Karpas-422 (cell line): Measurements from ENCODE around the gene UGT1A3. TPM values are rescaled to one million over a fixed set of nuclear protein-coding genes. Genes with fewer than 3 reads are reported as not detected.
A peak's percentile ranks its signal among the peaks of the same experiment; 100 is the strongest.

Source experiments
- DNase-seq: peaks from one replicate; pipeline ENCODE4 v3.0.0-alpha.2; 2015
- H2AFZ ChIP-seq: fragments of 200-600 bp; sonication (generic); 2 replicates; pipeline ENCODE4 v1.6.1; 2014; ENCODE audit warnings: antibody characterized with exemption, low read length, mixed read lengths
- H3K27ac ChIP-seq: fragments of 200-600 bp; sonication (generic); 2 replicates; pipeline ENCODE4 v1.5.1; 2014; ENCODE audit warnings: mild to moderate bottlenecking, low read length, moderate library complexity
- H3K27me3 ChIP-seq: fragments of 200-600 bp; sonication (generic); 2 replicates; pipeline ENCODE4 v1.6.1; 2014; ENCODE audit warnings: low read length, mixed read lengths
- H3K36me3 ChIP-seq: fragments of 200-600 bp; sonication (generic); 2 replicates; pipeline ENCODE4 v1.6.1; 2014; ENCODE audit warnings: low read length, mixed read lengths; ENCODE audit not compliant: insufficient read depth
- H3K4me1 ChIP-seq: fragments of 200-600 bp; sonication (generic); 2 replicates; pipeline ENCODE4 v1.6.1; 2014; ENCODE audit warnings: mild to moderate bottlenecking, low read length, mixed read lengths
- H3K4me2 ChIP-seq: fragments of 200-600 bp; sonication (generic); 2 replicates; pipeline ENCODE4 v1.6.1; 2014; ENCODE audit warnings: low read length, low read depth, mild to moderate bottlenecking; ENCODE audit not compliant: poor library complexity, severe bottlenecking
- H3K4me3 ChIP-seq: fragments of 200-600 bp; sonication (generic); 2 replicates; pipeline ENCODE4 v1.5.1; 2014; ENCODE audit warnings: mild to moderate bottlenecking, antibody characterized with exemption, low read length, mixed read lengths
- H3K79me2 ChIP-seq: fragments of 200-600 bp; sonication (generic); 2 replicates; pipeline ENCODE4 v1.6.1; 2014; ENCODE audit warnings: mild to moderate bottlenecking, low read length, mixed read lengths
- H3K9ac ChIP-seq: fragments of 200-600 bp; sonication (generic); 2 replicates; pipeline ENCODE4 v1.6.0; 2014; ENCODE audit warnings: low read length
- H3K9me2 ChIP-seq: fragments of 200-600 bp; sonication (generic), shearing (Covaris generic); replicated peaks from 2 replicates; pipeline ENCODE4 v1.6.0; 2014; ENCODE audit warnings: mild to moderate bottlenecking, low read length, moderate library complexity; ENCODE audit not compliant: insufficient read depth
- H3K9me3 ChIP-seq: fragments of 300-700, 200-600 bp; sonication (generic); 2 replicates; pipeline ENCODE4 v1.6.1; 2014; ENCODE audit warnings: low read length, mixed read lengths
- H4K20me1 ChIP-seq: fragments of 200-600 bp; sonication (generic); 2 replicates; pipeline ENCODE4 v1.6.1; 2014; ENCODE audit warnings: mild to moderate bottlenecking, antibody characterized with exemption, low read length, low read depth; ENCODE audit not compliant: insufficient read depth
- total RNA-seq: library from RNA; depleted of rRNA; stranded (reverse); fragments of >200 nt; shearing (Covaris generic); gene quantifications from 2 replicates; pipeline ENCODE4 v1.2.3, GENCODE V29; 2014; ENCODE audit warnings: low replicate concordance

The UGT1A3 gene
- total RNA-seq, 1 experiment from 2014 or later = not detected

DNA sequence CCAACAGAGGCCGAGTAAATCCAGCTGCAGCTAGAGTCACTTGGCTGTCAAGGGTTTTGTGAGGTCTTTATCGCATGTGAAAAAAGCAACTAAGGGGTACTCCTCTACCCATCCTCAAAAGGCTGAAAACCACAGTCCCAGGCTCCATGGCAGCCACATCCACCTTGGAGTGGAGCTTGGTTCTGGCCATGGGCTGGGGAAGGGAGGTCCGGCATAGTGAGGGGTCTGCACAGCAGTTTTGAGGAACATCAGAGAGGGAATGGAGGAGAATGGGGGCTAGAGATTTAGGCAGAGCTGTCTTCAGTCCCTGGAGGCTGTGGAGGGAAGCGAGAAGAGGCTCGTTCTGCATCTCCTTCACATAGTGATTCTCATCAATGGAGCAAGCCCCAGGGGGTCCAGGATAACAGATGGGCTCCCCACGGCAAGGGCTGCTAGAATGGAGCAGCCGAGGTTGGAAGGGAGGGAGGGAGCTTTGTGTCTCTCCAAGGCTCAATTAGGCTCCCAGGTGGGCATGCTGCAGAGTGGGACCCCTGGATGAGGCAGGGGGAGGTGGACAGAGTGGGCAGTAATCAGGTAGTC, 70.3 kb downstream of the UGT1A3 start:
- Histone ChIP-seq H3K9me3 (no peaks in the 10 kb centered on the region), H3K36me3 (no peaks in the 10 kb centered on the region), H3K4me1 (peaks cover 26% of the 10 kb centered on the region), H2AFZ (no peak overlapping the region), H3K9me2 (no peaks in the 10 kb centered on the region), H4K20me1 (no peaks in the 10 kb centered on the region), H3K9ac (no peak overlapping the region), H3K79me2 (no peaks in the 10 kb centered on the region), H3K4me3 (no peak overlapping the region), H3K27me3 (no peaks in the 10 kb centered on the region), H3K27ac (no peak overlapping the region), H3K4me2 (no peak overlapping the region)
- no peak for DNase-seq

- Histone ChIP-seq H3K27me3 (no peaks in the 10 kb centered on the region), H3K9me2 (no peaks in the 10 kb centered on the region), H3K27ac (no peak overlapping the region), H2AFZ (no peak overlapping the region), H4K20me1 (no peaks in the 10 kb centered on the region), H3K79me2 (no peaks in the 10 kb centered on the region), H3K4me3 (no peak overlapping the region), H3K4me1 (peaks cover 26% of the 10 kb centered on the region), H3K36me3 (no peaks in the 10 kb centered on the region), H3K4me2 (no peak overlapping the region), H3K9ac (no peak overlapping the region), H3K9me3 (no peaks in the 10 kb centered on the region)
- no peak for DNase-seq
These were observed 70.9 kb downstream of the UGT1A3 start for GRCh38 chr2:233799716-233800115.

DNA sequence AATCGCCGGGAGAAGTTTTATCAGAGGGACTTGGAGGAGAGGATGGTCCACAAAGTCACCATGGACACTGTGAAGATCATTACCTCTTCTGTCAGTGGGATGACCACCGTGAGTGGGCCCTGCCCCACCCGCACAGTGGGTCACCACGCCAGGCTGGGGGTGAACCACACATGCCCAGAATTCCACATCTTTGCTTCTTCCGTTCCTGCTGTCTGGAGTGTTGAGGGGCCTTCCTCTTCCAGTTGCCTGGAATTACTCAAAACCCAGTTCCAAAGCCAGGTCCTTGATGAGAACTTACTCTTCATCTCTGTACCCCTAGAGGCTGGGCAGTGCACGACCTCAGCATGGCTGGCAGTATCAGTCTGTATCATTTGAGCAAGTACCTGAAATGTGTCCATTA, 71.4 kb downstream of the UGT1A3 start:
- Histone ChIP-seq H3K4me1 (peaks cover 31% of the 10 kb centered on the region), H3K27me3 (no peaks in the 10 kb centered on the region), H3K36me3 (no peaks in the 10 kb centered on the region), H3K9ac (no peak overlapping the region), H3K9me3 (no peaks in the 10 kb centered on the region), H3K79me2 (no peaks in the 10 kb centered on the region), H2AFZ (no peak overlapping the region), H3K27ac (no peak overlapping the region), H4K20me1 (no peaks in the 10 kb centered on the region), H3K9me2 (no peaks in the 10 kb centered on the region), H3K4me3 (no peak overlapping the region), H3K4me2 (no peak overlapping the region)
- no peak for DNase-seq

- H3K36me3 ChIP-seq = no peaks in the 10 kb centered on the region
- H3K9me3 ChIP-seq = no peaks in the 10 kb centered on the region
- H3K4me1 ChIP-seq = peaks cover 43% of the 10 kb centered on the region
- peak; percentile 83 for DNase-seq
- H3K27ac ChIP-seq = no peak overlapping the region
- H3K27me3 ChIP-seq = no peaks in the 10 kb centered on the region
- peak overlapping the region; percentile 32 for H3K9ac ChIP-seq
- H3K4me3 ChIP-seq = peak overlapping the region; percentile 5; the same call in 1 of the 2 replicates
- H3K79me2 ChIP-seq = no peaks in the 10 kb centered on the region
- peak overlapping the region; percentile 56 for H3K4me2 ChIP-seq
- H3K9me2 ChIP-seq = no peaks in the 10 kb centered on the region
- no peaks in the 10 kb centered on the region for H4K20me1 ChIP-seq
- no peak overlapping the region for H2AFZ ChIP-seq
These were observed 72.7 kb downstream of the UGT1A3 start for GRCh38 chr2:233801357-233802131.

GRCh38 chr2:233802132-233802815, 73.4 kb downstream of the UGT1A3 start:
- Histone ChIP-seq H3K4me1 (peaks cover 43% of the 10 kb centered on the region), H4K20me1 (no peaks in the 10 kb centered on the region), H3K79me2 (no peaks in the 10 kb centered on the region), H3K27ac (no peak overlapping the region), H2AFZ (no peak overlapping the region), H3K9me3 (no peaks in the 10 kb centered on the region), H3K9ac (peak overlapping the region; percentile 32; the same call in 1 of the 2 replicates), H3K9me2 (no peaks in the 10 kb centered on the region), H3K4me3 (peak overlapping the region; percentile 5; the same call in 1 of the 2 replicates), H3K4me2 (peak overlapping the region; percentile 56), H3K36me3 (no peaks in the 10 kb centered on the region), H3K27me3 (no peaks in the 10 kb centered on the region; the same call in 1 of the 2 replicates)
- DNase-seq = no peak

DNA sequence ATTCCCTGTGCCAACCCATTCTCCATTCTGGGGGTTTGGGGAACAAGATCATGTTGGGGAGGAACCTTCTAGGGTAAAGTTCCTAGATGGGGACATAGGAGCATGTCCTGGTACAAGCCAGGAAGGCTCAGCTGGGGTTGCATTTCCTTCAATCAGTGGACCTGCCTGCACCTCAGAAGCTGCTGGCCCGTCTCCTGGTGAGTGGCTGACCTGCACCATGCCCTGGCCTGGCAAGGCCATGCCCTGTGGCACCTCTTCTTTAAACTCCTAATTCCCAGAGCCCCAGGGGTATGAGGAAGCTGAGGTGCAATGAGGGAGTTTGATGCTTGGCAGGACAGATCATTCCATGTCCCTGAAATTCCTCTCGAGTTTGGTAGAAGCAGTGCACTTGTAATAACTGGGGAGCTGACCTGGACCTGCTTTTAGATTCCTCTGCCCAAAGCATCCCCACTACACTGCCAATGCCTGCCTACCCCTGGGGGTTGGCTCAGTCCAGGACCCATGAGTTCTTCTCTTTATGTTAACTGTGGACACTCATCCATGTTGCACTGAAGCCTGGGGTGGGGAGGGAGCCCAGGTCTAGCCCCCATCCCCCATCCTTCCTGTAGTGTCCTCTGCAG, 74.6 kb downstream of the UGT1A3 start:
- Histone ChIP-seq H4K20me1 (no peaks in the 10 kb centered on the region), H3K9me2 (no peaks in the 10 kb centered on the region), H3K27me3 (no peaks in the 10 kb centered on the region; the same call in 1 of the 2 replicates), H3K36me3 (no peaks in the 10 kb centered on the region), H3K9me3 (no peaks in the 10 kb centered on the region), H2AFZ (no peak overlapping the region), H3K27ac (no peak overlapping the region), H3K4me3 (no peak overlapping the region), H3K79me2 (no peaks in the 10 kb centered on the region), H3K4me2 (no peak overlapping the region), H3K9ac (no peak overlapping the region), H3K4me1 (peaks cover 43% of the 10 kb centered on the region)
- DNase-seq = no peak

DNA sequence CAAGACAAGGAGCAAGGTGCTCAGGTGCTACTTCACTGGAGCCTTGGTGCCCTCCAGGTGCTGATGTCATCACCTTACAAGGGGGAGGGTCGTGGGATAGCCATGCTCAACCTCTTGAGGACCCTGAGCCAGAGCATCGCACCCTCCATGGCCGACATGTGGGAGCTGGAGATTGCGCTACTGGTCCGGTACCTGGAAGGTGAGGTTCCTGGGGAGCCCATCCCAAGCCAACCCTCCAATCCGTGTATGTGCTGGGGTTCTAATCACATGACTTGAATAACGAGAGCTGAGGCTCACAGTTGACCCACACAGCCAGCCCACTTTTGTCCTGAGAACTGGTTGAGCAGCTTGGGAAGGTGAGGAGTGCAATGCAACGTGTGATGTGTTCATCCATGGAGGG, 75.2 kb downstream of the UGT1A3 start:
- Histone ChIP-seq H4K20me1 (no peaks in the 10 kb centered on the region), H3K36me3 (no peaks in the 10 kb centered on the region), H3K4me3 (no peak overlapping the region), H3K9me3 (no peaks in the 10 kb centered on the region), H3K27ac (no peak overlapping the region), H3K4me2 (no peak overlapping the region), H3K27me3 (no peaks in the 10 kb centered on the region; the same call in 1 of the 2 replicates), H3K4me1 (peaks cover 43% of the 10 kb centered on the region), H3K9ac (no peak overlapping the region), H2AFZ (no peak overlapping the region), H3K79me2 (no peaks in the 10 kb centered on the region), H3K9me2 (no peaks in the 10 kb centered on the region)
- no peak for DNase-seq
